ENCODE measurements around the gene SYCP3.

DNA sequence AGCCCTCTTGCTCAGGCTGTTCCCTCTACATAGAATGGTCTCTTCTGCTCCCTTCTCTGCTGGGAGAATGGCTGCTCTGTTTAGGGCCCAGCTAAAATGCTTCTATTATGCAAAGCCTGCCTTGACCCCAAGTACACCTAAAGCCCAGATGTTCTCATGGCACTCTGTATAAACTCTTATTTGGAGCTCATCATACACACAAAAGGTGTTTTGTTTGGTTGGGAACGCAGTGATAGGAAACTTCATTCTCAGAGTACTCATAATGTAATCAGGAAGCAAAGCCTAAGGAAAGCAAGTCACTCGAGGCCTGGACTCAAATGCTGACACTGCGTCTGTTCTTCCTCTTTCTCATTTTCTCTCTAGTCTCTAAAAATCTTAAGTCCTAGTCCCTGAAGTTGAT lies 38.2 kb upstream of the SYCP3 start:
- TF ChIP-seq, protein P1, sequence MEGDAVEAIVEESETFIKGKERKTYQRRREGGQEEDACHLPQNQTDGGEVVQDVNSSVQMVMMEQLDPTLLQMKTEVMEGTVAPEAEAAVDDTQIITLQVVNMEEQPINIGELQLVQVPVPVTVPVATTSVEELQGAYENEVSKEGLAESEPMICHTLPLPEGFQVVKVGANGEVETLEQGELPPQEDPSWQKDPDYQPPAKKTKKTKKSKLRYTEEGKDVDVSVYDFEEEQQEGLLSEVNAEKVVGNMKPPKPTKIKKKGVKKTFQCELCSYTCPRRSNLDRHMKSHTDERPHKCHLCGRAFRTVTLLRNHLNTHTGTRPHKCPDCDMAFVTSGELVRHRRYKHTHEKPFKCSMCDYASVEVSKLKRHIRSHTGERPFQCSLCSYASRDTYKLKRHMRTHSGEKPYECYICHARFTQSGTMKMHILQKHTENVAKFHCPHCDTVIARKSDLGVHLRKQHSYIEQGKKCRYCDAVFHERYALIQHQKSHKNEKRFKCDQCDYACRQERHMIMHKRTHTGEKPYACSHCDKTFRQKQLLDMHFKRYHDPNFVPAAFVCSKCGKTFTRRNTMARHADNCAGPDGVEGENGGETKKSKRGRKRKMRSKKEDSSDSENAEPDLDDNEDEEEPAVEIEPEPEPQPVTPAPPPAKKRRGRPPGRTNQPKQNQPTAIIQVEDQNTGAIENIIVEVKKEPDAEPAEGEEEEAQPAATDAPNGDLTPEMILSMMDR (IDR thresholded peaks at IDR 0.05), result no peak
- TF ChIP-seq POLR2A (IDR thresholded peaks at IDR 0.05) (no peak), POLR2AphosphoS5 (IDR thresholded peaks at IDR 0.05) (no peak)
